Rectal smooth muscle tissue (tissue), 1 donor: ENCODE data around the gene IGSF9B.

ENCODE experiments used
- H3K27ac ChIP-seq: one replicate; pipeline ENCODE4 v1.7.0; 2013; ENCODE audit warnings: low read depth, low read length, inconsistent platforms
- H3K27me3 ChIP-seq: one replicate; pipeline ENCODE4 v1.7.0; 2013; ENCODE audit warnings: low read length; ENCODE audit not compliant: control insufficient read depth, insufficient read depth
- H3K36me3 ChIP-seq: one replicate; pipeline ENCODE4 v1.7.0; 2013; ENCODE audit warnings: low read length; ENCODE audit not compliant: control insufficient read depth, insufficient read depth
- H3K4me1 ChIP-seq: one replicate; pipeline ENCODE4 v1.7.0; 2013; ENCODE audit warnings: low read length; ENCODE audit not compliant: control insufficient read depth, insufficient read depth
- H3K4me3 ChIP-seq: one replicate; pipeline ENCODE4 v1.7.0; 2013; ENCODE audit warnings: low read length
- H3K9ac ChIP-seq: one replicate; pipeline ENCODE4 v1.7.0; 2013; ENCODE audit warnings: low read length

IGSF9B gene

DNA sequence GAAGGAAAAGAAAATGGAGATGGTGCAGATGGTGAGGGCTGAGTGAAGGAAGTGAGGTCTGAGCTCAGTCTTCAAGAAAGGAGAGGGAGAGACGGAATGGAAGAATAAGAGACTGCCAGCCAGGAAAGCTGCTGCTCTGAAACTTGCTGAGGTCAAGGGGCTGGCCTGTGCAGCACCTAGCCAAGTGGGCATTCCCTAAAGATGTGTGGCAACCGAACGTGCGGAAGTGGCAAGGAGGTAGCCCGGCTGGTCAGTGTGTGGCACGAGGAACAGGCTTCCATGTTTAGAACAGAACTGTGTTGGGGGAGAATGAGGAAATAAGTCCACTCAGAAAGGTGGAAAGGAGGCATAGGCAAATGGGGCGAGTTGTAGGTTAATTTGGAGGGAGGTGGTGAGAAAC, 7.6 kb upstream of the IGSF9B start:
- Histone ChIP-seq H3K4me3 (no peak overlapping the region), H3K27ac (peak overlapping the region; percentile 52), H3K4me1 (peaks cover 24% of the 10 kb centered on the region), H3K36me3 (no peaks in the 10 kb centered on the region), H3K9ac (no peak overlapping the region), H3K27me3 (peaks cover 5% of the 10 kb centered on the region)

DNA sequence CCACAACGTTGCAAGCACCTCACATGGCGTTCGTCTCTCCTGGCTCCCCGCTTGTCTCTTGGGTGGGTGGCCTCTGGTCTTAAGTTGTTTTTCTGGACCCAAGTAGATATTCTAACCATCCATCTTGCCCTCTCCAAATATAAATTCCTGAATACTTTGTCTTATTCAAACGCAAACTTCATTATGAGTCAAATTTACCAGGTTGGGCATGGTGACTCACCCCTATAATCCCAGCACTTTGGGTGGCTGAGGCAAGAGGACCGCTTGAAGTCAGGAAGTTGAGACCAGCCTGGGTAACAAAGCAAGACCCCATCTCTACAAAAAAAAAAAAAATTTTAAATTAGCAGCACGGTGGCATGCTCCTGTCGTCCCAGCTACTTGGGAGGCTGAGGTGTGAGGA, 5.1 kb upstream of the IGSF9B start:
- peaks cover 29% of the 10 kb centered on the region for H3K4me1 ChIP-seq

DNA sequence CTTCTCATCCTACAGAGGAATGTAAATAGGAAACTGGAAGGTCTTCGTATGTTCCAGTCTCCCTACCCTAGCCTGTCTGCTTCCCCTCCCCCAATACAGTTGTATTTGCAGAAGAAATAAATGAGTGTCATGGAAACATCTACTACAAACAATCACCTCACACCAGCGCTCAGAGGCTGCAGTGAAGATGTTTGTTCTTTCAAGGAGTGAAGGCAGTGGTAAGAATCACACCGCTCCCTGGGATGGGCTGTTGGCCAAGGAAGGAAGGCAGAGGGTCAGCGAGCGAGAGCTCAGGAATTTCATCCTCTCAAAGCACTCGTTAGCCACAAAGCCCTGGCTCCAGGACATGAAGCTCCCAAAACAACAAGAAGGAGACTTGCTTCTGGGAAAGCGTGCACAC, 1.1 kb upstream of the IGSF9B start:
- Histone ChIP-seq H3K4me1 (peaks cover 18% of the 10 kb centered on the region), H3K4me3 (peak overlapping the region; percentile 73), H3K27me3 (no peaks in the 10 kb centered on the region), H3K27ac (peak overlapping the region; percentile 92), H3K9ac (no peak overlapping the region), H3K36me3 (no peaks in the 10 kb centered on the region)

More for the DNA sequence above, 5.1 kb upstream of the IGSF9B start:
- Histone ChIP-seq H3K27me3 (no peaks in the 10 kb centered on the region), H3K9ac (no peak overlapping the region), H3K36me3 (no peaks in the 10 kb centered on the region), H3K27ac (no peak overlapping the region), H3K4me3 (no peak overlapping the region)

DNA sequence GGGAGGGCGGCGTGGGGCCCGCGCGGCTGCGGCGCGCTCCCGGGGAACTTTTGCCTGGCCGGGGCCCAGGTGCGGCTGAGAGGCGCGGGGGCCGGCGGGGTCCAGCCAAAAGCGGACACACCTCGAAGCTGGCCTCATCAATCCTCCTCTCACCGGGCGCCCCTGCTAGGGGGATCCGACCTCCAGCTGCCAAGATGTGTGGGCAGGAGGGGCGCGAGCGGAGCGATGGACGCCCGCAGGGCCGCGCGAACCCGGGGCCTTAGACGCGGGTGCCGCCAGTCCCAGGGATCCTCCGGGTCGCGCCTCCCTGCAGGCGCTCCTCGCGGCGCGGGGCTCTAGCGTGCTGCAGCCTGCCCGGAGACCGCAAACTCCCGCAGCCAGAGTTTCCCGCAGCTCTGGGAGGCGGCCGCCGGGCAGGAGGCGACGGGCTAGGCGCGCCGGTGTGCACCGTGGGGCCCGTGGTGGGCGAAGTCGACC, 785 bp downstream of the IGSF9B start:
- H3K27me3 ChIP-seq, result no peaks in the 10 kb centered on the region
- peaks cover 36% of the 10 kb centered on the region for H3K4me1 ChIP-seq
- no peaks in the 10 kb centered on the region for H3K36me3 ChIP-seq
- peak overlapping the region; percentile 35 for H3K4me3 ChIP-seq
- peak overlapping the region; percentile 92 for H3K27ac ChIP-seq
- H3K9ac ChIP-seq, result no peak overlapping the region

DNA sequence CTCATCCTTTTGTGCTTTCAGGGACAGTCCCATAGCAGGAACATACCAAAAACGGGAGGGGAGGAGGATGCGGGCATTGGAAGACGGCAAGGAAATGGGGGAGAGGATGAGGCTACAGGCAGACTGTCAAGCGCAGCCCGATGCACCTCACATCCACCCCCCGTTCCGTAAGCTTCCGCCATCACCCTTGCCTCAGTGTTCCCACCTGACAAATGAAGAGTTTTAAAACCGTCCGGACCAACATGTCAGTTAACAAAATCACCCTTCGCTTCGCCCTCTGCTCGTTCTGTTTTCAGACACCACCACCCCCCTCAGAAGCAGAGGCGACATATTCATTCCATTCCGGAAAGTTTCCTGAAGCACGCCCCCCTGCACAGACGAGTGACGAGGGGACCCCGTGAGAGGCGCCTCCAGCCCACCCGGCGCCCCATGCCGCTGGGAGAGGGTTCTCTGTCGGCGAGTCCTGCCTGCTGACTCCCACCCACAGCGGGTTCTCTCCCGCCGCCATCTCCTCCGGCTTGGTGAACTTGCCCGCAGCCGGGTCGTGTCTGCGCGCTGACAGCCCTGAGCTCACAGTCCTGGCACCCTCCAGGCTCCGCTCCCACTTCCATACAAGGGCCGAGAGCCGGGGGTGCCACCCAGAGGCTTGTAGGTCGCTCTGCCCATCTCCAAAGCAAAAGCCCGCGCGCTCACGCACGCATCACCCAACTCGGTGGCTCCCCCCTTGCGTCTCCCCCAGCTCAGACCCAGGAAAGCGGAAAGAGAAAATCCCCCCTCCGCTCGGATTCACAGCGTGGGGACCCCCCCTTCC, 1.5 kb downstream of the IGSF9B start:
- H3K4me1 ChIP-seq, result peaks cover 43% of the 10 kb centered on the region
- peak overlapping the region; percentile 92 for H3K27ac ChIP-seq
- no peaks in the 10 kb centered on the region for H3K27me3 ChIP-seq
- peak overlapping the region; percentile 16 for H3K9ac ChIP-seq
- no peaks in the 10 kb centered on the region for H3K36me3 ChIP-seq
- peak overlapping the region; percentile 56 for H3K4me3 ChIP-seq

DNA sequence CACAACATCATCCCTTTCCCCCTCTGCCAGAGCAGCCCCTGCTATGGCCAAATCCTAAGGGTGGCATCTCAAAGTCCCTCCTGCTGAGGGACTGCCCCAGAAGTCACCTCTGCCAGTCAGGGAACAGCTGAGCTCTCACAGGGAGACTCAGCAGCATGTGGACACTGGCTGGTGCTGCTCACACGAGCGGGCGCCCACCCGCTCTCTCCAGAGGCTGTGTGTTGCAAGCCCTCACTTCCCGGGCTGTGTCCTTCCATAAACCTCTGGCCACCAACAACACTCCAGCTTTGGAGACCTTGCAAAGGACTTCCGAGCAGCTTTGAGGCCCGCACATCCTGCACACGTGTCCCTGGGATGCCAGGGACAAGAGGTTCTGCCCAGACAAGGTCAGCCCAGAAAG, 2.8 kb downstream of the IGSF9B start:
- no peak overlapping the region for H3K9ac ChIP-seq
- H3K4me1 ChIP-seq, result peaks cover 49% of the 10 kb centered on the region
- no peaks in the 10 kb centered on the region for H3K27me3 ChIP-seq
- no peak overlapping the region for H3K4me3 ChIP-seq
- H3K36me3 ChIP-seq, result no peaks in the 10 kb centered on the region
- peak overlapping the region; percentile 92 for H3K27ac ChIP-seq

DNA sequence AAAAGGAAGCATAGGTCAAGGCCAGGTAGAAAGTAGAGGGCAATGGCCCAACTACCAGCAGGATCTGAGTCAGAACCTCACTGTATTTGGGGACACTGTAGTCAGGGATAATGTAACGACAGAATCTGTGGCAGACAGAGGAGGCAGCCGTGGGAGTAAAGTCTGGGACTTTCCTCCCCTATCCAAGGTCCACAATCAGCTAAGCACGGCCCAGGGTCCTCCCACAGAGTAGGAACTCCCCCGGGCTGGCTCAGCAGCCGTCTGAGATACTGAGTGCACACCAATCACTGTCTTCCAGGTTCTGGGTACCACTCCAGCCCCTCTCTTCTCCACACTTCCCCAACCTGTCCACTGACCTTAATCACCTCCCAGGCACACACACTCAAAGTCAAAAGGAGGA, 3.2 kb downstream of the IGSF9B start:
- no peaks in the 10 kb centered on the region for H3K27me3 ChIP-seq
- H3K4me1 ChIP-seq, result peaks cover 51% of the 10 kb centered on the region
- H3K36me3 ChIP-seq, result no peaks in the 10 kb centered on the region
- no peak overlapping the region for H3K4me3 ChIP-seq
- peak overlapping the region; percentile 92 for H3K27ac ChIP-seq
- no peak overlapping the region for H3K9ac ChIP-seq

DNA sequence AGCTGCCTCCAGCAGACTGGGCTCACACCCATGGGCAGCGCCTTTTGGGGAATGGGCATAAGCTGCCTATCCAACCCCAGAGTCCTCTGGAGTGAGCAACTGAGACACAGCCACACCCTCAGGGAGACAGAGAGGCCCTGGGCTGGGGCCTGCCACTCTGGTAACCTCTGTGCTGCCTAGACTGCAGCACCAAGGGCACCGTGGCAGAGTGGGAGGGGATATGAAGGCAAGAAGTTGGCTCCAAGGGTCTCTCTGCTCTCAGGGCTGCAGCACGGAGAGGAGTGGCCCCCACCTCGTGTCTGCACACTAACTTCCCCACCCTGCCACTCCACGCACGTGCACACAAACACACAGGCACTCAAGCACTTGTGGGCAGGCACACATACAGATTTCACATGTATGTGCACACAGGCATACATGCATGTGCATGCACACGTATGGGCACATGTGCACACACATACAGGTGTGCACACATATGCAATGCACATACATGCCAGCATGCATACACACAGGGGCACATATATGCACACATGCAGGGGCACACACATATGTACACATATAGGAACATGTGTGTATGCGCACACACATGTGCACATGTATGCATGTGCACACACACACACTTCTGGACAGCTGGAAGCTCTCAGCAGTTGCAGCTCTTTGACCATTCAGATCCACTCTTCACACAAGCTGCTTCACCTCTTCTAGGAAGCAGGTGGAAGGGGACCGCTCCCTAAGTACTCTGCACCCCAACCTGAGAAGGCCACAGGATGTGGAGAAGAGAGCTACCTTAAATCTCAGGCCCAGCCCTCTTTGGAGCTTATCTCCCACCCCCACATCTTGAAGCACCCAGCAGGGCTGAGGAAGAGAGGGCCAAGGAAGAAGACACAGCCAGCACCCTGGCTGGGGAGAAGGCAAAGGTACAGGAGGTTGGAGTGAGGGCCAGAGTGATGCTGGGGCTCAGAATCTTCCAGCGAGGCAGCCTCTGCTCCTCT, 4.3 kb downstream of the IGSF9B start:
- peak overlapping the region; percentile 92 for H3K27ac ChIP-seq
- no peaks in the 10 kb centered on the region for H3K27me3 ChIP-seq
- H3K4me3 ChIP-seq, result peak overlapping the region; percentile 10
- peaks cover 52% of the 10 kb centered on the region for H3K4me1 ChIP-seq
- no peak overlapping the region for H3K9ac ChIP-seq
- H3K36me3 ChIP-seq, result no peaks in the 10 kb centered on the region

DNA sequence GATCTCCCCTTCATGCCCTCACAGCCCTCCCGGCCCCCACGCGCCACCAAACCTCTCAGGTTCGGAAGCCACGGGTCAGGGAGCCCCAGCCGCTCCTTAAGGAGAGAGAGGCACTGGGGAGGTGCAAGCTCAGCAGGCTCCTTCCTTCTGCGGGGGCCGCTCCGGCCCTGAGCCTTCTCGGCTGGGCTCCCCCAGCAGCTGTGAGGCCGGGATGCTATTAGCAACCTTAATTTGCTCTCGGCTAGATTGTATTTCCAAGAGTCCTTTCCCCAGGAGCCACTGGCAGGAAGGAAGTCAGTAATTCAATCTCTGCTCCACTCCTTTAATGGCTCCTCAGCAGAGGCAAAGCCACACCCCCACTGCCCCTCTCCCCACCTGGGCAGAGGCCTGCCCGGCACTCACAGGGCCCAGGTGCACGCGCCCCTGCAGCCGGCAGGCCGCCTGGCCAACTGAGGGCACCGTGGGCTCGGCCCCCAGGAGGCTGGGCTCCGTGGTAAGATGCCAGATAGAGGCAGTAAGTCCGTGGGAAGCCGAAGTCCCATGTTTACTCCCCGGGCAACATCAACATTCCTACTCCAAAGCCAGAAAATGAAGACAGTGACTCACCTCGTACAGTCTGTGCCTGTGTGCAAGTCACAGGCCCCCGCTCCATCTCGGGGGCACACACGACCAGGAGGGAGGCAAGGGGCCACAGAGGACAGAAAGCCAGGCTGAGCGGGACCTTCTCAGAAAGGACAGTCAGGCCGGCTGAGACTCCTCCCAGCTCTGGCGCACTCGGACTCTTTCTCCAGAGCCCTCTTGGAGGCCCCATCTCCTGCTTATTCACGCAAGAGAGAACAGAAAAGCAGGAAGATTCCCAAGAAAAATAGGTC, 5.2 kb downstream of the IGSF9B start:
- peak overlapping the region; percentile 92 for H3K27ac ChIP-seq

DNA sequence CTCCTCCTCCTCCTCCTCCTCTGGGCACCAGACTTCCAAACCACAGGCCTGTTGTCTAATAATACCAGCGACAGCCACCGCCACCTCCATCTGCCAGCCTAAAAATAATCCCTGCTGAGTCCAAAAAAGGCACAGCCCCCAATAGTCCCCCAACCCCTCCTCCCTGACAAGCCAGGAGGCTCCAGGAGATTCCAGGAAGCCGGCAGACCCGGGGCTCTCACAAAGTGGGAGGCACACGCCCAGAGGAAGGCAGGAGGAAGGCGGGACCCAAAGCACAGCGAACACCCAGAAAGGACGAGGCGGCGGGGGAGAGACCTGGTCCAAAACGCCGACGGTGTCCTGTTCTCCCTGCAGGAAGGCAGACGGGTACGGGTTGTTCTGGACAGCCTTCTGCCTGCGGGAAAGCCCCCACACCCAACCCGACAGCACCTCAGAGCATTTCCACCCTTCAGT, 5.9 kb downstream of the IGSF9B start:
- peak overlapping the region; percentile 92 for H3K27ac ChIP-seq
- H3K36me3 ChIP-seq, result no peaks in the 10 kb centered on the region
- peak overlapping the region; percentile 16 for H3K4me3 ChIP-seq
- H3K9ac ChIP-seq, result no peak overlapping the region
- H3K4me1 ChIP-seq, result peaks cover 67% of the 10 kb centered on the region
- no peaks in the 10 kb centered on the region for H3K27me3 ChIP-seq

More for the DNA sequence above, 5.2 kb downstream of the IGSF9B start:
- H3K4me1 ChIP-seq, result peaks cover 60% of the 10 kb centered on the region
- peak overlapping the region; percentile 16 for H3K4me3 ChIP-seq
- H3K36me3 ChIP-seq, result no peaks in the 10 kb centered on the region
- no peak overlapping the region for H3K9ac ChIP-seq
- no peaks in the 10 kb centered on the region for H3K27me3 ChIP-seq

DNA sequence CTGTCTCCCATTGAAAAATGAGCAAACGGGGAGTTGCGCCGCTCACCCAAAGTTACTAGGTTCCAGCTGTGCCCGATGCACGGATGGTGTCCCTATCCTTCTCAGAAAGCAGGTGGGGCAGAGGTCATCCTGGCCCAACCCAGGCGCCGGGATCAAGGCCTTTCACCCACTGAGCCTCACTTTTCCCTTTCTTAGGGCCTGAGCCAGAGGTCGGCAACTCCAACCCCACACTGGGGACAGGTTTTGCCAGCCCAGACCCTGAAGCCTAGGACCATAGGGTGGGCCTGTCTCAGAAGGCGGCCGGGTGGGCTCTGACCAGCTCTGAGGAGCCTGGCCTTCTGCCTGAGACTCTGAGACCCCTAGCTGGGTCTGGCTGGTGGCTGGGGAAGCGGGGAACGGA, 6.3 kb downstream of the IGSF9B start:
- no peaks in the 10 kb centered on the region for H3K36me3 ChIP-seq
- no peak overlapping the region for H3K9ac ChIP-seq
- H3K4me1 ChIP-seq, result peaks cover 70% of the 10 kb centered on the region
- peak overlapping the region; percentile 92 for H3K27ac ChIP-seq
- H3K27me3 ChIP-seq, result no peaks in the 10 kb centered on the region
- no peak overlapping the region for H3K4me3 ChIP-seq
